Activated T-cell treated with anti-CD3 and anti-CD28 coated beads, Interleukin-2, amount 50 U/mL, for 1 hour (primary cell): Measurements from ENCODE around the gene CEBPZOS.
A peak's percentile ranks its signal among the peaks of the same experiment; 100 is the strongest.
"Not testable (repeated sequence)": the region's sequence is repeated elsewhere in the genome, so short reads cannot be mapped to it uniquely, and the experiment has no call there.

Source experiments
- DNase-seq: peaks from one replicate; pipeline ENCODE4 v3.0.0-alpha.2; 2020

The CEBPZOS gene

DNA sequence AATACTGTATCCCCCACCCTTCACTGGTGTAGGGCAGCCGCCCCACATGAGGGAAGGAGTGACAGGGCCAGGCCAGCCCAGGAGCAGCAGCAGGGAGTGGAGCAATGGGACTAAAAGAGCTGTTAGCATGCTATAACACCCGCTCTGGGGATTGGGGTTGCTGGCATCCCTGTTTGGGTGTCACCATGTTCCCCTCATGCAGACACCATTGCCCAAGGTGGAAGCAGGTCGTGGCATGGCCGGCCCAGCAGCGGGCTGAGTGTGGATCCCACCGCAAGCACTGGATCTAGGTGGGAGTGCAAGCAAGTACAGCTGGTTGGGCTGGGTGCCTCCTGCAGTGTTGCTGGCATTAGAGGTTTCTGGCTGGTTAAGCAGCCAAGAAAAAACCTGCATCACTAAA lies 4.5 kb upstream of the CEBPZOS start:
- no peak for DNase-seq

DNA sequence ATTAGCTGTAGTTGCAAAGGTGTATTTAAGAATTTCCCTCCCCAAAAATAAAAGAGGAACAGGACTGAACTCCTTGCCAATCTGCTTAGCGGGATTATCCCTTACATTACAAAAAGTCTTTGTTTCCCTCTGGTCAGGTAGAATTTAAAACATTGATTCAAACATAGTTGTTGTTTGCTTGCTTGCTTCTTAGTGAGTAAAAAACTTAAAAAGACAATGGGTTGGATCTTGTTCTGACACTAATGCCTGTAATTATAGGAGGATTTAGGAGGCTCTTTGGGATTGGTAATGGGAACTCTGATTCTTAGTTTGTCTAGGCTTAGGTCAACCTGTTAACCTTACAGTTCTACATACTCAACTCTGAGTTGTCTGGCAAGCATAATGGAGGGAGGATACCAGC lies 3.7 kb upstream of the CEBPZOS start:
- no peak for DNase-seq

DNA sequence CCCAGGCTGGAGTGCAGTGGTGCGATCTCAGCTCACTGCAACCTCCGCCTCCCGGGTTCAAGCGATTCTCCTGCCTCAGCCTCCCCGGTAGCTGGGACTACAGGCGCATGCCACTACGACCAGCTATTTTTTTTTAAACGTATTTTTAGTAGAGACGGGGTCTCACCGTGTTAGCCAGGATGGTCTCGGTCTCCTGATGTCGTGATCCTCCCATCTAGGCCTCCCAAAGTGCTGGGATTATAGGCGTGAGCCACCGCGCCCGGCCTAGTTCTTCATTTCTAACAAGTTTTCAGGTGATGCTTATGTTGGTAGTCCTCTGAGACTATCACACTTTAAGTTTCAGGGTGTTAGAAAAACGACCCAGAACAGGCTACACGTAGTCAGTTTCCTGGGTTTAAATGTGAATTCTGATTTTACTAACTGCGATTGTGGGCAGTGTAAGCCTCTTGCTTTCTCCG lies 405 bp upstream of the CEBPZOS start:
- not testable (repeated sequence) for DNase-seq

DNA sequence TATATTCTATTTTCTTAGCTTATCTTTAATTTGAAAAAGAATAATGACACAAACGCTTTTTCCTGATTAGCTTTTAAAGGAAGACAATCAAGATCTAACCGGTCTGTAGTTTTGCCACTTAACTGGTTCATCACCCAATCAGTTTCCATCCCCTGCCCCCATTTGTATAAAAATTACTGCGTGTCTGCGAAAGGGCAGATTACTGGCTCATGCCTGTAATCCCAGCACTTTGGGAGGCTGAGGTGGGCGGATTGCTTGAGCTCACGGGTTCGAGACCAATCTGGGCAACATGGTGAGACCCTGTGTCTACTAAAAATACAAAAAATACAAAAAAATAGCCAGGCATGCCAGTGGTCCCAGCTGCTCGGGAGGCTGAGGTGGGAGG lies 2.4 kb downstream of the CEBPZOS start:
- DNase-seq: no peak

DNA sequence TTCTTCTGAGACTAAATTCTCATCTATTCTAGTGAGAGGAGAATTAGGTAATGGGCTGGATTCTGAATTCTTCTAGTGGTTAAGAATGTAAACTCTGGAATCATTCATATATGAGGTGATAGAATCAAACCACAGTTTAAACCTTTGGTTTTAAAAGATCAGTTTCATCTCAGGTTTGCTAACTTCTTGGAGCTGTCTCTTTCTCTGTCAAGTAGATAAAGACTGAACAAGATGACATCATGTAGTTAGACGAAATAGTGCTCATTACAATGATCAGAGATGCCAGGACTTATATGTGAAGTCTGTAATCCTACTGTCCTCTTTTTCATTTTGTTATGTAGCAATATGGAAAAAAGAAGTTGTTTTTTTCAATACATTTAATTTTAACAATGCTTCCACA lies 4.9 kb downstream of the CEBPZOS start:
- no peak for DNase-seq

DNA sequence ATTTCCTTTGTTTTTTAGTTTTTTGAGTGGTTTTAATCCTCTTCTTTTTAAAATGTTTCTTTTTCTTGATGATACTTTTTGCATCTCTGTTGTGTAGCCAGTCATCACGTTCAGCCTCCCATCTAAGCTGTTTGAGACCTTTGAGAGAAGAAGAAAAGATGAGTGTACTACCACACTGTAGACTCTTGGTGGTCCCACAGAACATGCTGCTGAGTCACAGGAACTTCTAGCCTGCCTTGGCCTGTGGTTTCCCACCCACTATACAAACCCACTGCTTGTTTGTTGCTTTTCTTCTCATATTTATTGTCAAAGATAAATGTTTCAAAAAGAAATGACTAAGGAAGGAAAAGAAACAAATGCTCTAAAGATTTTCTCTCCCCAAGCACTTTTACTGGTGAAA lies 5.5 kb downstream of the CEBPZOS start:
- no peak for DNase-seq

DNA sequence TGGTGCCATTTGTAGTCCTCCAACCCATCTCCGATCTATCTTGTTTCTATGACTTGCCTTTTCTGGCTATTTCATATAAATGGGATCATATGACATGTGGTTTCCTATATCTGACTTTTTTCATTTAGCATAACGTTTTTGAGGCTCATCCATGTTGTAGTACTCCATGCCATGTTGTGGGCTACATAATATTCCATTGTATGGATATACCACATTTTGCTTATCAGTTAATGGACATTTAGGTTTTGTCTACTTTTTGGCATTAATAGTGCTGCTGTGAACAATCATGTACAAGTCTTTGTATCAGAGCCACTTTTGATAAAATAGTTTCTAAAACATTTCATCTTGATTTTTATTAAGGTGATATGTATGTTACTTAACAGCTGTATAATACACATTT lies 7.4 kb downstream of the CEBPZOS start:
- no peak for DNase-seq

DNA sequence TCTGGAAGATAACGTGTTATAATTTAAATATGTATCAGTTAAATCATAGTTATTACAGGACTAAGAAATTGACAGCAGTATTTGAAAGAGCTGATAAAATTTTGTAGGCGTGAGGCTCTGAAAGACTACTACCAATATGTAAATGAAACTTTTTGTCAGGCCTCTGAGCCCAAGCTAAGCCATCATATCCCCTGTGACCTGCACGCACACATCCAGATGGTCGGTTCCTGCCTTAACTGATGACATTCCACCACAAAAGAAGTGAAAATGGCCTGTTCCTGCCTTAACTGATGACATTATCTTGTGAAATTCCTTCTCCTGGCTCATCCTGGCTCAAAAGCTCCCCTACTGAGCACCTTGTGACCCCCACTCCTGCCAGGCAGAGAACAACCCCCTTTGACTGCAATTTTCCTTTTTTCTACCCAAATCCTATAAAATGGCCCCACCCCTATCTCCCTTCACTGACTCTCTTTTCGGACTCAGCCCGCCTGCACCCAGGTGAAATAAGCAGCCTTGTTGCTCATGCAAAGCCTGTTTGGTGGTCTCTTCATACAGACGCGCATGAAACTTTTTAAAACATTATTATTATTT lies 8.9 kb downstream of the CEBPZOS start:
- DNase-seq: not testable (repeated sequence)

DNA sequence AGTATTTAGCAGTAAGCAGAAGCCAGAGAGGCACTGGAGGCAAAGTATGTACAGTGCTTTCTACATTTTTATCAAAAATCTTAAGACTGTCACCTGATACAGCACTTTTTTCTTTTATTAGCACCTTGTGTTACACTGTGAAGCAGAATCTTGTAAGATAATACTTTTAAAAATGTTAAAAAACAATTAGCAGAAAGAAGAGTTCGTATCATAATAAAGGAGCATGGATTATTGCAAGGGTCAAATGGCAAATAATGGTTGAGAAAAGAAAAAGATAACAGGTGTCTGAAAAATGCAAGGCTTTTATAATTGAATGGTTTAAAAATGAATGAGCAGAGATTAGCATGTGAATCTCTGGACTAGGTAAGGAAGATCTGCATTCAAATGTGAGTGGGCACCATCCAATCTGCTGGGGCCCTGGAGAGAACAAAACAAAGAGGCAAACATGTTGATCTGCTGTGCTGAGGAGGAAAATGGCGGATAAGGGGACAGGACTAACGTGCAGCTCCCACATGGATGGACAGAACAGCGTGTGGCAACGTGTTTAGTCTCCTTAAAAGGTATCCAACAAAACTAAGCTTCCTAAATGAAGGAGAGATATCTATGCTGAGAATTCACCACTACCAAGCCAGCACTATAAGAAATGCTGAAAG lies 9.5 kb downstream of the CEBPZOS start:
- DNase-seq: no peak

DNA sequence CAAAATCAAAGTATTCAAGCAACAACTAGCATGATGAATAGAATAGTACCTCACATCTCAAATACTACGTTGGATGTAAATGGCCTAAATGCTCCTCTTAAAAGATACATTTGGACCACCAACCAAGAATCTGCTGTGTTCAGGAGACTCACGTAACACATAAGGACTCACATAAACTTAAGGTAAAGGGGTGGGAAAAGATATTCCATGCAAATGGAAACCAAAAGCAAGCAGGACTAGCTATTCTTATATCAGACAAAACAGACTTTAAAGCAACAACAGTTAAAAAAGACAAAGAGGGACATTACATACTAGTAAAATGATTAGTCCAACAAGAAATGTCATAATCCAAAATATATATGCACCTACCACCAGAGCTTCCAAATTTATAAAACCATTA lies 10.5 kb downstream of the CEBPZOS start:
- not testable (repeated sequence) for DNase-seq

DNA sequence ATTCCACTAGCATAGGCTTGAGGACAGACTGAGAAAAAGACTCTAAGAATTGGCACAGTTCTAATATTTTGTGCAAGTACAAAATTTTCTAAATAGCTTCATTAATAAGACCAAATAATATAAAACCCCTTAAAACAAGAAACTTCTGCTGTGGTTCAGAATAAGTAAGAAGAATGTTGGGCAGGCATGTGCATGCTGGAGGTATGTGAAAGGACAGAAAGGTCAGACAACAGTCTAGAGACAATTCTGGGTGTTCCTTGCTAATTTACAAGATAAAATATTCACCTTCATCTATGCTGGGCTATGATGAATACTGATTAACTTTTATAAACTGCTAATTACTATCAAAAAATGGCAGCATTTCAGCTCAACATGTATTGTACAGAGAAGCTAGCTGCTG lies 14.9 kb downstream of the CEBPZOS start:
- DNase-seq: no peak

DNA sequence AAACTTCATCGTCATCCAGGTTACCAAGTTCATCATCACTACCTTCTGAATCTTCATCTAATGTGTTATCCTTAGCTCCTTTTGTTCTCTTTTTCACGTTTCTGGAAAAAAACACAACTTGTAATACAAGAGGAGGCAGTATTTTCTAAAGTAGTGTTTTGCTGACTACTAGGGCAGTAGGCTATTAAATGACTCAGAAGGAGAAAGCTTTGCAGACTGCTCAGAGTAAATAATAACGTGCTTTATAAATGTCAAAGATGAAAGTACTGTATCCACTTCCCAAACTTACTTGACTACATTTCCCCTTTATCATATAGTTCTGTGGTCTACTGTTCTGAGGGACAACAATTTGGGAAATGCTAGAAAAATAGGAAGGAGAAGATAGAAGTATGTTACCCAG lies 15.6 kb downstream of the CEBPZOS start:
- DNase-seq: no peak

DNA sequence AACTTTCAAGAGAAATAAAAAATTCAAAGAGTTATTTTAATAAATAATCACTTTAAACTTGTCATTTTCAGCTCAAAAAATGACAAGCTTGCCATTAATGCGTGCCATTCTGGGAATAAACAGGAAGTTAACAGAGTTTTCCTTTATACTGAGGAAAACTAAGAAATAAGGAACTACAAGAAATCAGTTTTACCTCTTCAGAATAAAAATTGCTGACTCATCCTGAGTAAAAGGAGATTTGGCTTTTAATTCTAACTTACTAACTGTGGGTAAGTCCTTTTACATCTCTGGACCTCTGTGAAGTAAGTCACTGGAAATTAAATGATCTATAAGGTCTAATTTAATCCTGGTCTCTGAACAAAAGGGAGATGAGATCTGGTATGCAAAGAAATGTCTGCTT lies 19.0 kb downstream of the CEBPZOS start:
- DNase-seq: no peak

DNA sequence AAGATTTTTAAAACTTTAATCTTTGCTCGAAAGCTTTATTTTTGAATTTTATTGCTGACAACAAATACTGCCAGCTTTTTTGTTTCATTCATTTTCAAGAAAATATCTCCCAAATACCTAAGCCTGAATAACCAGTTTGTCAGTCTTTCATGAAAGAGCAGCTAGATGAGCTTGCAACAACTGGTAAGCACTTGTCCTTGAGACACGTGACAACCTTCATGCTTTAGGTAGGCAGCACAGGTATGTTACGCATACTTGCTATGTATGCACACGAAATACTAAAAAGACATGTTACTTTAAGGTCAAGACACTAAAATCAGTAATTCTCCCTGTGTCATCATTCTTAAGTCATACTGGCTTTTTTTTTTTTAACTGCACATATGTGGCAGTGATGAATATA lies 22.8 kb downstream of the CEBPZOS start:
- no peak for DNase-seq

DNA sequence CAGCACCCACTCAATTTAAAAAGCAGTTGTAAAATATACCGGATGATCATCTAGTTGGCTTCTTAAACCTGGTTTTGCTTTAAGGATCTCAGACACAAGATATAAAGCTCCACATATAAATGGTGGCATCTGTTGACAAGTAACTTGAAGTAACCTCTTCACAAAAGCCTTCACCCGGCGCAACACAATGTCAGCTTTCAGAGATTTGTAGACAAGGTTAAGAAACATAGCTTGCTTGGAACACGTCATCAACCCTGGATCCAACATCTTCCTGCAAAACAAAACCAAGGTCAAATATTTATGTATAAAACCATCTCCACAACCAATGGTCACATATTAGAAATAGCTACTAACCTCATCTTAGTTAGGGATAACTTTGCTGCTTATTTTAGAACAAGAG lies 26.8 kb downstream of the CEBPZOS start:
- DNase-seq: no peak

DNA sequence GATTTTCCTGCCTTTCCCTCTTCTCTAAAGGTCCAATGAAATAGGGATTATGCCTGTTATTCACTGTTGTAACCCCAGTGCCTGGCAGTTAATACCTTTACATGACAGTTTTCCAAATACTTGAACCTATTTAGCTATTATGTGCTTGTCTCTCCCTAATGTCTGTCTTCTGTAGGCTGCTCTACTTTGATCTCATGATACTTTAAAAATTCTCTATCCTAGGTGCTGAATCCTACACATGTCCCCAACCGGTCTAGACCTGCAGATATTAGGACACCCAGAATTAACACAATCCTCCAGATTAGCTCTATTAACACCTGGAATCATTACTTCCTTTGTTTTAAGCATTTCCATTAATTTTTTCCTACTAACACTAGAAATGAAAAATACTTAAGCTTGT lies 27.8 kb downstream of the CEBPZOS start:
- DNase-seq: no peak

DNA sequence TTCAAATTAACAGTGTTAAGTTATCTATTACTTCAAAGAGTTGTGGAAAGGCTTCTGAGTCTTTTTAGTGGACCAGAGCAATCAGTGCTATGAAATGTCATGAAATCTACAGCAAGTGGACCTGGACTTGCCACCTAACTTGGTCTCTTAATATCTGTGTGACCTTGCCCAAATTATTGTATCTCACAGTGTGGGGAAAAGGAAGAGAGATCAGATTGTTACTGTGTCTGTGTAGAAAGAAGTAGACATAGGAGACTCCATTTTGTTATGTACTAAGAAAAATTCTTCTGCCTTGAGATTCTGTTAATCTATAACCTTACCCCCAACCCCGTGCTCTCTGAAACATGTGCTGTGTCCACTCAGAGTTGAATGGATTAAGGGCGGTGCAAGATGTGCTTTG lies 28.8 kb downstream of the CEBPZOS start:
- DNase-seq: not testable (repeated sequence)

DNA sequence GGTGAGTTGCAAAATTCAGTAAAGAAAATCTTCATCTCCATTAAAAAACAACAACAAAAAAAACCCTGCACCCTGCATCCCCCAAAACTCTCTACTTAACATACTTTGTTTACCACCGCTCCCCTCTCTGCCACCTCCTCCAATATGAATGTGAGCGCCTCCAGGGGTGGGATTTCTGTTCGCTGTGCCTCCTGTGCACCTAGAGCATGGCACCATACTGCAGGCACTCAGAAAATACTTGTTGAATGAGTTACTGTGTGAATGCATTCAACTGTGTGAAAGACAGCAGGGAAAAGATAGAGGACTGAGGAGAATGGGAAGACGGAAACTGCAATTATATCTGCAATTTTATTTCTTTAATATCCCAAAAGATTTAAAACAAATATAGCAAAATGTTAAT lies 30.6 kb downstream of the CEBPZOS start:
- DNase-seq: no peak

DNA sequence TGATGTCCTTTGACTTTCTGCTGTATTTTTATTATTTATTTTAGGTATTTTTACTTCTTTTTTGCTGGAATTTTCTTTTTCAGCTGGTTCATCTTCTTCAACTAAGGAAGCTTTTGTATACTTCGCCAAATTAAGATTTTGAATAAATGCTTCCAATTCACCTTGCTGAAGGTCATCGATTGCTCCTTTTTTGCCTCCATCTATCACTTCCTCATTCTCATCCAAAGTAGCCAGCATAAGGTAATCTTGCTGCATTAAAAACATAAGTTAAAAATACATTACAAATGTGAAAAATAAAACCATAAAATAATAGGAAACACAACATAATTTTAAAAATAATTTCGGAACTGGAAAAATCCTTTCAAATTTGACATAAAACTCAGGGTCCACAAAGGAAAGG lies 32.5 kb downstream of the CEBPZOS start:
- no peak for DNase-seq

DNA sequence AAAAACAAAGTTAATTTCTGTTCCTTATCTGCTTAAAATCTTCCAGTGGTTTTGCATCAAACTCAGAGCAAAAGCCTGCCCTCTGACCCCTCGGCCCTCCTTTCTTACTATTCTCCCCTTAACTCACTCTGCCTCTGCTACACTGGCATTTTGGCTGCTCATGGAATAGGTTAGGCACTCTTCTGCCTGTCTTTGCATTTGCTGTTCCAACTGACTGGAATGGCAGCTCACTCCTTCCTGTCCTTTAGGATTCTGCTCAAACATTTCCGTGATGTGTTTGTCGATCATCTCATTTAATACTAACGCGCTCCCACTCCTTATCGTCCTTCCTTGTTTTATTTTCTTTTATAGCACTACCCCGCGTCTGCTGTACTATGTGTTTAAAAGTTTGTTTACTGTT lies 34.3 kb downstream of the CEBPZOS start:
- no peak for DNase-seq

DNA sequence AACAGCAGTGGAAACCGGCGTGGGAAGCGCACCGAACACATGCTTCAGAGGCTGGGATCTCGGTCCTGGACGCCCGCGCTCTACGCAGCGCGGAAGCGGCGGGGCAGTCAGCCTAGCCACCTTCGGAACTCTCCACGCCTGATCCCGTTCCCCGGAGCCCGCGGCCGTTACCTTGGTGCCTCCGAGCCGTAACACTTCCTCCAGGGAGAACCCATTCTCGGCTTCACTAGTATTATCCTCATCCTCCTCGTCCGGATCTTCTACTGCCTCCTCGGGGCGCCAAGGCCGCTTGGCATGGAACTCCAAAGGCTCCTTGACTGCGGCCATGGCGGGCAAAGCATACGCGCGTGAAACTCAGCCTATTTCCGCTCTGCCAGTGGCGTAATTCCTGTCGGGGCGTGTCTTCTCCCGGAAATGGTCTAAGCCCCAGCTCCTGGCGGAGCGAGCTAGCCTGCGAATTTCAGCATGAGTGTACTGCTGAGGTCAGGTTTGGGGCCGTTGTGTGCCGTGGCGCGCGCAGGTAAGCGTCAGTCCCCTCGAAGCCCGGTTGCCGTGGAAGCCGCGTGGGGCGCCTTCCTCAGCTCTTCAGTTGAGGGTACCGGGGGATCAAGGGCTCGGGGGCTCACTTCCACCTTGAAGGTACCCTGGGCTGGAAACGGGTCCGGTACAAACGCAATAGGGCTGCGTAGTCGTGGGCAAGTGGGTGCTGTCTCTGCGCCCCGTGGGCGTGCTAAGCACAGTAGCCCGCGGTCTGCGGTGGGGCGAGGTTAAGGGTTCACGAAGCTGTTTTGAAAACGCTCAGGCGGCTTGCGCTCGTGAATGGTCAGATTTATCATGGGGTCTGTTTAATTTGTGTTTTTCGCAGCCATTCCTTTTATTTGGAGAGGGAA lies 35.2 kb downstream of the CEBPZOS start, which contains the start of the genes CEBPZ and NDUFAF7:
Gene CEBPZ (minus strand): TSS at position 356 of the 890 bp plus-strand sequence. CDS start 29 bp downstream, at position 327.
Gene NDUFAF7 (plus strand): TSS at position 418 of the 890 bp plus-strand sequence. CDS start 48 bp downstream, at position 466.
- DNase-seq: peak; percentile 85

DNA sequence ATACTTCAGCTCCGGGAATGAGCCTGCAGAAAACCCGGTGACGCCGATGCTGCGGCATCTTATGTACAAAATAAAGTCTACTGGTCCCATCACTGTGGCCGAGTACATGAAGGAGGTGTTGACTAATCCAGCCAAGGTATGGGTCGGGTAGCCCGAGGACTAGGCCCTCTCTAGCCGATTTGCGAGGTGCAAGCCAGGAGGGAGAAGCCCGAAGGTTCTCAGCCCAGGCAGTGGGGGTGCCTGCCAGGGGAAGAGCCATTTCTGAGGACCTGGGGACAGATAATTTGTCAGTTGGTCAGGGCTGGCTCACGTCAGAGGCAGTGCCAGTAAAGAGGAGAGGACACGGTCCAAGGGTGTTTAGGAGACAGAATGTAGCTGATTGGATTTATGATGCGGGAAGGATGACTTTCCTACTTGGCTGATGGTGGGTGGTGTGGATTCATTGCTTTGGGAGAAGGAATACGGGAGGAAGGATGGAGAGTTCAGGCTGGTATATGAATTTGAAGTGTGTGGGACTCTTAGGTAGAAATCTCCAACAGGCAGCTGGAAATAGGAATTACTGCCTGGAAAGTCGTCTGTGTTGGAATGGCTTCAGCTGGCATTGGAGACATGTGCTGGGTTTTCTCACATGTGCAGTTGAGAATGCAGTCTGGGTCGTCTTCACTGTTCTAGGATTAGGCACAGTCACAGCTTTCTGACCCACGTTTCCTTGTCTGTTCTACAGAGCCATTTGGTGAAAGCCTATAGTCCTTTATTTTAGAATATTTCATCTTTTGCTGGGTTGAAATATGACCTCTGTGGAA lies 36.0 kb downstream of the CEBPZOS start:
- no peak for DNase-seq

DNA sequence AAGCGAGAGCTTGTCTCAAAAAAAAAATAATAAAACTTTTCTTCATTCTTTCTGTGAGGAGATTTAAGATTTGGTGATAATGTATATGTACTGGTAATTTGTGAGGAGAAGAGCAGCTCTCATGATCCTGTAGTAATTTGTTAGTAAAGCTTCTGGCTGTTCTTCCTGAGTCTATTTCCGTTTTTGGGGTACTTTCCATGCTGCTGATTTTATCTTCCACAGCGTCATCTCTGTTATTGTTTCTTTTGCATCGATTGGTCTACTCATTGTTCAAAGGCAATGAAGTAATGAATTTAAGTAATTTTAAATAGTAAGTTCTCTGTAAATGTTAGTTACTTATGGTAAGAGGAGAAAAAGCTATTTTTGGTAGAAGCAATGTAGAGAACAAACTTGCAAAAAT lies 47.1 kb downstream of the CEBPZOS start:
- no peak for DNase-seq
